Neural cell (in vitro differentiated cells): ENCODE data around the gene SP2. TPM values are rescaled to one million over a fixed set of nuclear protein-coding genes. Genes with fewer than 3 reads are reported as not detected.

Experiments
- H2AFZ ChIP-seq: fragments of 200-600, 300-800 bp; sonication (generic), shearing (Covaris generic); 2 replicates; pipeline ENCODE4 v1.6.0; 2014; ENCODE audit warnings: low read depth, mild to moderate bottlenecking, antibody characterized with exemption, low read length, moderate library complexity
- H3F3A ChIP-seq: fragments of 200-600 bp; shearing (Covaris generic); 2 replicates; pipeline ENCODE4 v1.6.1; 2016; ENCODE audit warnings: mild to moderate bottlenecking, moderate library complexity, mixed read lengths, antibody characterized with exemption, low read length; ENCODE audit not compliant: insufficient read depth, poor library complexity, severe bottlenecking
- H3K27ac ChIP-seq: fragments of 200-600, 300-800 bp; sonication (generic), shearing (Covaris generic); 2 replicates; pipeline ENCODE4 v1.5.1; 2014; ENCODE audit warnings: mild to moderate bottlenecking, low read length, moderate library complexity
- H3K27me3 ChIP-seq: fragments of 300-800, 200-600 bp; sonication (generic), shearing (Covaris generic); 2 replicates; pipeline ENCODE4 v1.6.0; 2014; ENCODE audit warnings: mild to moderate bottlenecking, low read depth, low read length, moderate library complexity; ENCODE audit not compliant: insufficient read depth
- H3K36me3 ChIP-seq: fragments of 300-800, 200-600 bp; sonication (generic), shearing (Covaris generic); 2 replicates; pipeline ENCODE4 v1.5.1; 2014; ENCODE audit warnings: mild to moderate bottlenecking, antibody characterized with exemption, low read length, moderate library complexity; ENCODE audit not compliant: insufficient read depth
- H3K4me2 ChIP-seq: fragments of 300-800, 200-600 bp; sonication (generic), shearing (Covaris generic); 2 replicates; pipeline ENCODE4 v1.6.0; 2014; ENCODE audit warnings: mild to moderate bottlenecking, low read length
- H3K4me3 ChIP-seq: fragments of 300-800, 200-600 bp; sonication (generic), shearing (Covaris generic); 2 replicates; pipeline ENCODE4 v1.5.1; 2014; ENCODE audit warnings: mild to moderate bottlenecking, low read length, moderate library complexity
- H3K79me2 ChIP-seq: fragments of 200-600 bp; shearing (Covaris generic); replicated peaks from 2 replicates; pipeline ENCODE4 v1.6.0; 2014; ENCODE audit warnings: mild to moderate bottlenecking, low read length, moderate library complexity; ENCODE audit not compliant: insufficient read depth
- H3K9ac ChIP-seq: fragments of 300-800, 200-600 bp; sonication (generic), shearing (Covaris generic); 2 replicates; pipeline ENCODE4 v1.6.1; 2016; ENCODE audit warnings: mild to moderate bottlenecking, low read length, mixed read lengths
- H3K9me2 ChIP-seq: fragments of 200-600 bp; shearing (Covaris generic); 2 replicates; pipeline ENCODE4 v1.6.1; 2016; ENCODE audit warnings: mild to moderate bottlenecking, low read length, mixed read lengths; ENCODE audit not compliant: insufficient read depth
- H3K9me3 ChIP-seq: fragments of 200-600, 300-800 bp; sonication (generic), shearing (Covaris generic); 2 replicates; pipeline ENCODE4 v1.6.1; 2016; ENCODE audit warnings: mild to moderate bottlenecking, mixed run types, low read length, moderate library complexity, mixed read lengths
- H4K20me1 ChIP-seq: fragments of 200-600 bp; shearing (Covaris generic); 2 replicates; pipeline ENCODE4 v1.6.1; 2016; ENCODE audit warnings: mild to moderate bottlenecking, mixed run types; ENCODE audit not compliant: insufficient read depth
- CTCF ChIP-seq: fragments of 450-650 bp; IDR thresholded peaks from 2 replicates; pipeline ENCODE4 v1.5.1; 2014; ENCODE audit warnings: antibody characterized with exemption, mild to moderate bottlenecking, moderate library complexity; ENCODE audit not compliant: poor library complexity, severe bottlenecking
- EP300 ChIP-seq: fragments of 450-650 bp; conservative IDR thresholded peaks from 2 replicates; pipeline ENCODE4 v1.6.1; 2014; ENCODE audit warnings: antibody characterized with exemption, mild to moderate bottlenecking, moderate library complexity; ENCODE audit not compliant: poor library complexity, severe bottlenecking
- EZH2 ChIP-seq: fragments of 200-600, 300-800 bp; shearing (Covaris generic), sonication (generic); IDR thresholded peaks from 2 replicates; pipeline ENCODE4 v1.6.1; 2014; ENCODE audit warnings: antibody characterized with exemption, low read length, borderline replicate concordance, mild to moderate bottlenecking; ENCODE audit not compliant: insufficient read depth, poor library complexity, severe bottlenecking
- MXI1 ChIP-seq: fragments of 450-650 bp; conservative IDR thresholded peaks from 2 replicates; pipeline ENCODE4 v1.6.1; 2014; ENCODE audit warnings: antibody characterized with exemption, mild to moderate bottlenecking; ENCODE audit not compliant: poor library complexity, severe bottlenecking
- POLR2AphosphoS5 ChIP-seq: IDR thresholded peaks from 2 replicates; pipeline ENCODE4 v1.6.1; 2012
- RAD21 ChIP-seq: fragments of 450-650 bp; conservative IDR thresholded peaks from 2 replicates; pipeline ENCODE4 v1.6.1; 2014; ENCODE audit warnings: antibody characterized with exemption, mild to moderate bottlenecking, moderate library complexity
- REST ChIP-seq: IDR thresholded peaks from 2 replicates; pipeline ENCODE4 v1.6.1; 2012; ENCODE audit warnings: borderline replicate concordance
- SMC3 ChIP-seq: fragments of 450-650 bp; conservative IDR thresholded peaks from 2 replicates; pipeline ENCODE4 v1.6.1; 2014; ENCODE audit warnings: antibody characterized with exemption, mild to moderate bottlenecking, moderate library complexity; ENCODE audit not compliant: poor library complexity
- TAF1 ChIP-seq: IDR thresholded peaks from 2 replicates; pipeline ENCODE4 v1.6.1; 2012; ENCODE audit warnings: low read depth
- polyA plus RNA-seq: library from polyadenylated mRNA; depleted of rRNA; stranded (reverse); fragments of >200 nt; gene quantifications from 2 replicates; pipeline ENCODE4 v1.2.3, GENCODE V29; 2014

The SP2 gene
- polyA plus RNA-seq, 1 donor from 2014 or later, result 0.25 TPM

- Histone ChIP-seq H3K4me3 (no peak overlapping the region), H2AFZ (no peak overlapping the region), H3K9me2 (no peaks in the 10 kb centered on the region), H3K27ac (no peak overlapping the region), H3F3A (no peaks in the 10 kb centered on the region), H3K9ac (no peak overlapping the region), H3K36me3 (no peaks in the 10 kb centered on the region), H3K27me3 (no peaks in the 10 kb centered on the region), H4K20me1 (no peaks in the 10 kb centered on the region), H3K9me3 (no peaks in the 10 kb centered on the region), H3K4me2 (no peak overlapping the region), H3K79me2 (no peaks in the 10 kb centered on the region)
- no peak for TF ChIP-seq TAF1
These were observed 53.9 kb downstream of the SP2 start for GRCh38 chr17:47949946-47950345.

DNA sequence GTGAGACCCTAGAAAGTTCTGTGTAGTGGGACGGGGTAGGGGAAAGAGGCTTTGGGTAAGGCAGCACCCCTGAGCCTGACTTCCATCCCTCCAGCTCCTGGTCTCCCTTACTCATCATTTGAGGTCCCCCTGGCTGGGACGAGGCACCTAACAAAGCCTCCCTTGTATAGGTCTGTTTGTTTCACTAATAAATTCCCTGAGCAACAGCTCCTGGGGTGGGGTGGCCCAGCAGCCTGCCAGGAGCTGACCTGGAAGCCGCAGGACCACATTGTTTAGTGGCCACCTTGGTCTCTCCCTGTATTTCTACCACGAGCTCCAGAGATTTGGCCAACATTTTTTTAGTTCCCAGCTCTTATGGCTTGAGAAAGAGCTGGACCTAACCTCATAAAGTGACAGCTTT is 54.4 kb downstream of the SP2 start:
- H3K9me2 ChIP-seq, result no peaks in the 10 kb centered on the region
- H3K4me3 ChIP-seq, result no peak overlapping the region
- no peak overlapping the region for H3K9ac ChIP-seq
- H2AFZ ChIP-seq, result no peak overlapping the region
- no peaks in the 10 kb centered on the region for H3F3A ChIP-seq
- H3K27me3 ChIP-seq, result no peaks in the 10 kb centered on the region
- H3K27ac ChIP-seq, result no peak overlapping the region
- TF ChIP-seq TAF1, result no peak
- H3K36me3 ChIP-seq, result no peaks in the 10 kb centered on the region
- H3K79me2 ChIP-seq, result no peaks in the 10 kb centered on the region
- no peaks in the 10 kb centered on the region for H4K20me1 ChIP-seq
- H3K9me3 ChIP-seq, result no peaks in the 10 kb centered on the region
- no peak overlapping the region for H3K4me2 ChIP-seq

DNA sequence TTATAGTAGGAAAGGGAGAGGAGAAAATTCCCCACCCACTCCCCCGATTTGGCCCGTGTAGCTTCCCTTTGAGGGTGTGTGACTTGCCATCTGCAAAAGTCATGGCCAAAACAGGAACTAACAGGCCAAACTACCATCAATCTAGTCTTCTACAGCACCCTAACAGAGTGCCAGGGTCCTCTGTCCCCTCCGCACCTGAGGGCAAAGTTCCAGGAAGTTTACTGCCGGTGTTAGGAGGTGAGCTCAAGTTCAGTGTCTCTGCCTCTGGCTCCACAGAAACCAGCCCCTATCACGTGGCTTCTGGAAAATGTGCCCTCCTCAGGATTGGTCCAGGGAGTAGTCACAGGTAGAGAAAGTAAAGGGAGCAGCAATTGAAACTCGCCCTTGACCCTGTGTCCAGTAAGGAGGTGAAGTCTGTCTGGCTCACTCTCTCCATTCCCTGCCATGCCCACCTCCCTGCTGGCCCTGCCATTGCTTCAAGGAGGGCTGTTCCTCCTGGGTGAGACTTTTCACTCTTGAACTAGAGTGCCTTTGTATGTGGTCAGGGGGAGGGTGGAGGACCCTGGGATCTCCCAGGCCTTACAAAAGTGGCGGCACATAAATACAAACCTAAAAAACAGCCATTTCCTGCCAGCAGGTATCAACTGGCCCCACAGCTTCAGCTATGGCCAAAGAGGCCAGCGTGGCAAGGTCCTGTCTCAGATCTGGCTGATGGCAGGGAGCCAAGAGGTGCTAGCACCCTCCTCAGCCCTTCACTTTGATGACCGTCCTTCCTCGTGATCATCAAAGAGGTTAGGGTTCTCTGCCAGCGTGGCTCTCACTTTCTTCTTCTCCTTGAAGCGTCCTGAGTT is 56.4 kb downstream of the SP2 start:
- Histone ChIP-seq H3K79me2 (no peaks in the 10 kb centered on the region), H3K9ac (no peak overlapping the region), H3K27me3 (no peaks in the 10 kb centered on the region), H3K9me3 (no peaks in the 10 kb centered on the region), H3K36me3 (no peaks in the 10 kb centered on the region), H3K27ac (no peak overlapping the region), H3K9me2 (no peaks in the 10 kb centered on the region), H3F3A (no peaks in the 10 kb centered on the region), H4K20me1 (no peaks in the 10 kb centered on the region), H3K4me2 (no peak overlapping the region), H2AFZ (no peak overlapping the region), H3K4me3 (no peak overlapping the region)
- TF ChIP-seq RAD21, result no peak
- TF ChIP-seq TAF1, result no peak
- TF ChIP-seq POLR2AphosphoS5, result no peak

DNA sequence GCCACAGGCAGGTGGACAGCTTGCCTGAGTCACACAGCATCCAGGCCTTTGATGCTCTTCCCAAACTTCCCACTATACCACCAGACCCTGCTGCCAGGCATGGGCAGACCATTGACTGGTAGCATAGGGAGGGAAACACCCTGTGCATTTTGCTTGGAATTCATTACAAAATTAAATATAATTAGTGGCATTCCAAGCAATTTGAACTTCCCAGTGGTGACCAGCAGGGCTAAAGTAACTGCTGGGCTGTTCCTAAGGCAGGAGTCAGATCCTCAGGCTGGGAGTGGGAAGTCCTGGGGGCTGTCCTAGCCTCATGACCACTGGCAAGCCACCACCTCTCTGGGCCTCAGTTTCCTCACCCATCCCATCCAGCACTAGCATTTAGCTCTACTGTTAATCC is 57.9 kb downstream of the SP2 start:
- no peaks in the 10 kb centered on the region for H3K79me2 ChIP-seq
- no peaks in the 10 kb centered on the region for H3K36me3 ChIP-seq
- no peak overlapping the region for H2AFZ ChIP-seq
- H4K20me1 ChIP-seq, result no peaks in the 10 kb centered on the region
- H3K9ac ChIP-seq, result no peak overlapping the region
- H3K9me3 ChIP-seq, result no peaks in the 10 kb centered on the region
- no peaks in the 10 kb centered on the region for H3K27me3 ChIP-seq
- TF ChIP-seq CTCF (no peak), SMC3 (no peak), MXI1 (no peak), POLR2AphosphoS5 (no peak), EZH2 (no peak), TAF1 (no peak), RAD21 (no peak), EP300 (no peak), REST (no peak)
- H3K27ac ChIP-seq, result no peak overlapping the region
- H3F3A ChIP-seq, result no peaks in the 10 kb centered on the region
- H3K4me2 ChIP-seq, result no peak overlapping the region
- H3K4me3 ChIP-seq, result no peak overlapping the region
- no peaks in the 10 kb centered on the region for H3K9me2 ChIP-seq
